ENCODE data around the gene SERPINA4.

Gene SERPINA4, protein sequence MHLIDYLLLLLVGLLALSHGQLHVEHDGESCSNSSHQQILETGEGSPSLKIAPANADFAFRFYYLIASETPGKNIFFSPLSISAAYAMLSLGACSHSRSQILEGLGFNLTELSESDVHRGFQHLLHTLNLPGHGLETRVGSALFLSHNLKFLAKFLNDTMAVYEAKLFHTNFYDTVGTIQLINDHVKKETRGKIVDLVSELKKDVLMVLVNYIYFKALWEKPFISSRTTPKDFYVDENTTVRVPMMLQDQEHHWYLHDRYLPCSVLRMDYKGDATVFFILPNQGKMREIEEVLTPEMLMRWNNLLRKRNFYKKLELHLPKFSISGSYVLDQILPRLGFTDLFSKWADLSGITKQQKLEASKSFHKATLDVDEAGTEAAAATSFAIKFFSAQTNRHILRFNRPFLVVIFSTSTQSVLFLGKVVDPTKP

DNA sequence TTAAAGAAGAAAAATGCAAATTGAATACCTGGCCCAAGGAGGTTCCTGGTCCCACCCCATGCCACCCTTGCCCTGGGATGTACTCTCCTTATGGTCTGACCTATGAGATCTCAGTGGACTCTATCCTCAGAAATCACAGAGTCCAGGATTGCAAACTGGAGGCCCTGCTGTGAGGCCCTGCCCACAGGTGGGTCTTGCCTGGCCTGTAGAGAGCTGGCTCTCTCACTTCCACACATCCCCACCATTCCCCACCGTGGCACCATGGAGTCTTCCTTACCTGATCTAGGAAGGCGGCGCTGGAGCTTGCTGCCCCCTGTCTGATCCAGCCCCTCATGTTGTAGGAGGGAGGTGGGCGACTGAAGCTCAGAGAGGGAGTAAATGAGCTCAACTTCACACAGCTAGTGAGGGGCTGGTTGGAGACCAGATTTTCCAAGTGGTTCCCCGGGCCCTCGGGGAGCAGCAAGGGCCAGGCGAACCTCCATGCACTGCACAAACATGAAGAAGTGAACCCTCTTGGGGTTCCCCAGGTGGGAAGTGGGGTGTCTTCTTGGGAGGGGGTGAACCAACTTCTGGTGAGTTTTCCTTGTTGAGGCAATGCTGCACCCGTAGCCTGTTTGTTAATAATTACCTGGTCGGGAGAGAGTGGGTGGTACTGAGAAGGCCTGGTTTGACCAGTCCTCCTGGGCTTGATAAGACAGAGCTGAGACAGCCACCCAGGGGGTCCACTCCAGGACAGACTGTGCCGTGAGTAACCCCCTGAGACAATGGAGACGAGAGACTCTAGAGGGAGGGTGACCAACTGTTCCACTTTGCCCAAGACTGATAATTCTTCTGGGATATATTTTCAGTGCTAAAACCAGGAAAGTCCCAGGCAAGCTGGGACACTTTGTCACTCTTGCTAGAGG lies at the start of gene SERPINA4:
Gene SERPINA4, plus strand, starts transcription at position 692 of the 905 bp plus-strand sequence. CDS start 2,041 bp downstream, outside the sequence.
- DNase-seq (ENCODE audit: low read depth), result no peak

DNA sequence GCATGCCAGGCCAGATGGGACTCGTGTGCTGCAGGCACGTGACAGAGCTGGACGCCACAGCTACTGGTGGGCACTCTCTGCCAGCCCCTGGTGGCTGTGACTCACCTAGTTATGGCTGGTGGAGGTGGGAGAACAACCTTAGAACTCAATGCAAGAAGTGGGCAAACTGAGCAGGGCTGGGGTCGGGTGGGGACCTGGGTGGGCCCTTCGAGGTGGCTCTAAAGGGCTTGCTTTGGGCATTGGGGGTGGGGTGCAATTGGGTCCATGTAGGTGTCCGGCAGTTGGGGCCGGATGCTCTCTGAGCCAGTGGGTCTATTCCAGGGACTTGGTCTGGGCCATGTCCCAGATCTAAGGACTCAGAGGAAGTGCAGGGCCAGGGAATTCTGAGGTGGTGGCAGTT lies 46.9 kb upstream of the SERPINA4 start:
- no peak for DNase-seq (ENCODE audit: low read depth)

DNA sequence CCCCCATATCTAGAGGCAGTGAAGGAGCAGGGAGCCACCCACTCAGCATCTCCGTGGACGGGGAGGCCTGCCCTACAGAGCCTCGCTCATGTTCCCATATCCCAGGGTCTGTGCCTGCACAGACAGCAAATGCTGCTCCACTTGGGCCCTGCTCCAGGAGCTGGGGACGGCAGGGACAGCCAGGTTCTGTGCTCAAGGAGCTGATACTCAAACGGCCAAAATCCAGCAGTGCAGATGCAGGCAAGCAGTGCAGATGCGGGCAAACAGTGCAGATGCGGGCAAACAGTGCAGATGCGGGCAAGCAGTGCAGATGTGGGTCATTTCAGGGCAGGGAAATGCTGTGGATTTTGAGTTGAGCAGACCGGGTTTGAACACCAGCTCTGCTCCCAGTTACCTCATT lies 45.8 kb upstream of the SERPINA4 start:
- DNase-seq (ENCODE audit: low read depth), result no peak

DNA sequence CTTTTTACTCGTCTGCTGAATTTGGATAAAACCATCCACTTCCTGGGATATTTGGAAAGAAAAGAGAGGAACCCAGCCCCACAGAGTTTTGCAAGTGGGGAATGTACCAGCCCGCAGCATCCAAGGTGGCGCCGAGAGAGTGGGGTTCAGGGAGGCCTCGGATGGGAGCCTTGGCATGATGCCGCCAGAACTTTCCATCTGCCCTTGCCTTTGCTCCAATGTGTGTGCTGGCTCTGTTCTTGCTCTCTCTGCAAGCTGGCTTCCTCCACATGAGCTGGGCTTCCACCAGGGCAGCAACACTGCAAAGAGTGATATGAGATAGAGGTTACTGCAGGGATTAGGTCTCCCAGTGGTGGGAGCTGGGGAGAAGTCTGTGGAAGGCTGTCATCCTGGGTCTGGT lies 45.4 kb upstream of the SERPINA4 start:
- DNase-seq (ENCODE audit: low read depth), result no peak

DNA sequence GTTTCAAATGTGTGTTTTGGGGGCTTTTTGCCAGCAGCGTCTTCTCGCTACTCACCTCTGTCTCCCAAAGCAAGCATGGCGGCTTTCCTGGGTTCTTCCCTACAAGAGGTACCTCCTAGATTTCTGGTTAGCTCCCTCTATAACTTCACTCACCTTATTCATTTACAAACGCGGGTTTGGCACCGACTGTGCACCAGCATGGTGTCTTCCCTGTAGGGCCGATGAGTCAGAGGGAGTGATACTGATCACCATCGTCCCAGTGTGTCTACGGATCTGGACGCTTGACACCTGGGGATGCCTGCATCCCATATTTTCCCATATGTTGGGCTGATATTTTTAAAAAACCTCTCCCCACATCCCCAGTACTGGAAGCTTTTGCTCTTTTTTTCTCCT lies 44.0 kb upstream of the SERPINA4 start:
- DNase-seq (ENCODE audit: low read depth), result no peak

DNA sequence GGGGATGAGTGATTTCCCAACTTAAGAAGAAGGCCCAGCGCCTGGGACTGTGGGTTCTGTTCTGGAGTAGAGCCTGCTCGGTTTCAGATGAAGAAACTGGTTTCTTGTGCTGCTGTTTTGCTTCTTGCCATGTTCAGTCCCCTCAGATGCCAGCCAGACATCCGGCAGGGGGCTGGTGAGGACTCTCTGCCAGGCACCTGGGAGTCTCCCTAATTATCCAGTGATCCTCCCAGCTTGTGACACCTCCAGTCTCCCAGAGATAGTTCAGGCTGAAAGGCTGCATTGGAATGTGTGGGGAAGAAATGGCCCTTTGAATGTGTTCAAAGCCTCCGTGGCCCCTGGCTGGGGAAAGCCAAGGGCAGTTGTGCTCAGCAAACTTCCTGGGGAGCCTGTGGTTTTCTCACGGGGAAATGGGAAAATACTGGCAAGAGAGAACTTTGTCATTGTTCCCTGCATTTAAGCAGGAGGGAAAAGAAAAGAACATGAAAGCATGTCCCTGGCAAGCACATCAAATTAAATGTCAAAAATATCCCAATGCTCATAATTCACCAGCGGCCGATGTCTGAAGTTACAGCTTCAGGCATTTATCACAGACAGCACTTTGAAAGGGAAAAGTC lies 43.5 kb upstream of the SERPINA4 start:
- no peak for DNase-seq (ENCODE audit: low read depth)

DNA sequence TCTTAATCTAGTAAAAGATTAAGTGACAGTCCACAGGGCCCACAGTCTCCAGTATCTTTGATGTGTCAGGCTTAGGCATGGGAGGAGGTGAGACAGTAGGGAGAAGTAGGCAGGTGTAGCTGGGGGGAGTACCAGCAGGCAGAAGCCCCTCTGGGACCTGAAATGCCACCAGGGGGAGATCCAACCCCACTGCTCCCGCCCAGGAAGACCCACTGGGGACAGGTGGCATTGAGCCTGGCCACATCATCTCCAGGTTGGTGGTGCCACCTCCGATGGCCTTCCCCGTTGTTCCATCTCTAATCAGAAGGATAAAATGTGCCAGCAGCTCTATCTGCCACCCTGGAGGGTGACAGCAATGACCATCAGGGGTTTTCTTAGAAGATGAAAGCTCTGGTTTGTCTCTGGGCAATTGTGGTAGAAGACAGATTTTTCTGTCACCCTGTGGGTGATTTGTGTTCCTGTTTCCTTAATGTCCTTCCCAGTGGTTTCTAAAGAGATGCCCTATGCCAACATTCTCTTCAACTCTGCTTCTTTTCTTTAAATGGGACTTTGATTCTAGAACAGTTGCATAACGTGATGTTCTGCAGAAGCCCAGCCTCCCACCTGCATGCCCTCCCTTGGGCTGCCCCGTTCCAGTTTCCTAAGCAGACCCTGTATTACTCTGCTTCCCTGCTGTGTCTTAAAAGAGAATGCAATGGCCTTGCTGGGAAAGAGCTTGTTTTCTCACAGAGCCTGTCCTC lies 39.7 kb upstream of the SERPINA4 start:
- DNase-seq (ENCODE audit: low read depth), result no peak

DNA sequence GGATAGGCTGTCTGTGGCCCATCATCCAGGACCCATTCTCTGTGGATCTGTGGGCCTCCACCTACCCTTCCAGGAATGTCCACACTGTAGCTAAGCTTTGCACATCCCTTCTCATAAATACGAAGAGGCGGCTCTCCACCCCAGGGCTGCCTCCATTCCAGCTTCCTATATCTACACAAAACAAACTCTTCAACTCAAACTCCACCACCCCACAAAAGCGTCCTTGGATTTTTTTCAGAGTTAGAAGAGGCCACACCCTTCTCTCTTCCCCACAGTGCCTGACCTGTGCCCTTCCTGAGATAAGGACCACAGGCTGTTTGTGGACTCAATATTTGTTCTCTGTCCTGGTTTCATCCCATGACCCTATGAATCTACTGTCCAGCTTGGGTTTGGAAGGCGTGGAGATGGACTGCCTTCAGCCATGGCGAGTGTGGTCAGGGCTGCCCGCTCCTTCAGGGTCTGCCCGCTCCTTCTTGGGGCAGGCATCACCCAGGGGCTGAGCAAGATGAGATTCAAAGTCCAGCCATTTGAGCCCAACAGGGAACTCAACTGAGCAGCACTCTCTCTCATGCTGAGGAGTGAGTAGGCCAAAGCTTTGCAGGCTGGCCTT lies 39.0 kb upstream of the SERPINA4 start:
- no peak for DNase-seq (ENCODE audit: low read depth)

DNA sequence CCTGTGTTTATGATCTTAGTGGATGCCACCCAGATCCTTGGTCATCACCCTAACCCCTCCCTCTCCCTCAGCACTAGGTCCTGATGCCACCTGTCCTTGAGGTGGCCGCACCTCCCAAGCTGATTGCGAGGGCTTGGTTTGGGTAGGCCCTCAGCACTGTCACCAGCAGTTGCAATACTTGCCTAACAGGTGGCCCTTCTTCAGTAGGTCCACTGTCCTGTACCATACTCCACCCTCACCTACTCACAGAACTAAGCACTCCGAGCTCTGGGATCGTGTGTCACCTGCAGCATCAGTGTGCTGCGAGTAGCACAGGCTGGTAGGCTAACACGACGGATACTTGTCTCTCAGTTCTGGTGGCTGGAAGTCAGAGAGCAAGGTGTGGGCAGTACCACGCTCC lies 38.0 kb upstream of the SERPINA4 start:
- DNase-seq (ENCODE audit: low read depth), result no peak

DNA sequence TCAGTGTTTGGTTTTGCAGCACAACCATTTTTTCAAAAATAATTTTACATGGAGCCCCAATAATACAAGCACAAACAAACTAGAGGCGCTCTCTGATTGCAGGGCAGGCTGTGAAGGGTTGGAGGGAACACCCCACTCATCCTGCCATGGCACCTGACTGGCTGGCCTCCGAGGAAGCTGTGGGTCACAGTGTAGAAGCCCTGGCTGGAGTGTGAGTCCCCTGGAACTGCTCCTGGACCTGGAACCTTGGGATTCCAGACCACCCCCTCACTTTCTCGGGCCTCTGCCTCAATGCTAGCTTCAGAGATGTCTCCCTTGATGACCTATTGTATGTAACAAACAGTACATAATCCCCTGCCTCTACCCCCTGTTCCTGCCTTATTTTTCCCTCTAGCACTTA lies 37.1 kb upstream of the SERPINA4 start:
- no peak for DNase-seq (ENCODE audit: low read depth)

DNA sequence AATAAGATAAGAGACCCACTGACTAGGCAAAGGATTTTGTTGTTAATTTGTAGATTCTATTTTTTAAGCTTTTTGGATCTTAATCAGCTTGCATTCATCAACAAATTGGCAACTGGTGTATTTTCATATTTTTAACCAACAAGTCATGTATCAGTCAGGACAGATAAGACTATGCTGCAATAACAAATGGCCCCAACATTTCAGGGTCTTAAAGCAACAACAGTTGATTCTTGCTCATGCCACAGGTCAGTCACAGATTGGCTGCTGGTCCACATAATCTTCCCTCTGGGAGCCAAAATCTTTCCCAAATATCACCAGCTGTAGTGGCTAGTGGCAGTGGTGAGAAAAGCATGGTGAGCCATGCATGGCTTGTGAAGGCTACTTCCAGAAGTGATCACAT lies 30.1 kb upstream of the SERPINA4 start:
- DNase-seq (ENCODE audit: low read depth), result no peak

DNA sequence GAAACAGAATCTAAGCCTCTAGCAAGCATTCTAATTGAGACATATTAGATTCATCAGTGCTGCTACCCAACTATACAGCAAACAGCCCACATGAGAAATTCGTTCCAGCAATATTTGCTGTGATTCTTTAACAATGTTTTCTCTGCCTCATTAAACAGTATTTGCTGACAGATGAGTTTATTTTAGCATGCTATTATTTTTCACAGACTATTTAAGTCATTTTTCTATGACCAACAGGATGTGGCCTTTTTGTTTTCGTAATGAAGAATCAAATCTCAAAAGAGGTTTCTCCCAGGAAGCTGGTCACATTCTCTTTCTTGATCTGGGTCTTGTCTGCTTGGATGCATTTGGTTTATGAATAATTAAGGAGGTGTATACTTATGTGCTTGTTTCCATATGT lies 28.8 kb upstream of the SERPINA4 start:
- no peak for DNase-seq (ENCODE audit: low read depth)

DNA sequence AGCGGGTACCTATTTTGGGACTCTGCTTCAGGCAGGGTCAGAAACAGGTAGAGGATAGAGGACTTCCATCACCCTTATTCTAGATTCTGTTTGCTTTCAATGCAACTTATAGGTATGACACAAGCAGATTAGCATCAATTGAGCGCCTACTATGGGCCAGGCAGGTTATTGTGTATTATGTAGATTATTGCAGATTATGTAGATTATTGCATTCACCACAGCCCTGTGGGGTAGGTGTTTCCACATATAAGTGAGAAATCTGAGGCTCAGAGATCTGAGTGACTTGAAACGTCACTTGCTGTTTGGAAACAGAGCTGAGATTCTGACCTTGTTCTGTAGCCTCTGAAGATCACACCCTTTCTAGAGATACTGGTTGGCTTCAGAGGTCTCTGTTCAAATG lies 25.7 kb upstream of the SERPINA4 start:
- no peak for DNase-seq (ENCODE audit: low read depth)

DNA sequence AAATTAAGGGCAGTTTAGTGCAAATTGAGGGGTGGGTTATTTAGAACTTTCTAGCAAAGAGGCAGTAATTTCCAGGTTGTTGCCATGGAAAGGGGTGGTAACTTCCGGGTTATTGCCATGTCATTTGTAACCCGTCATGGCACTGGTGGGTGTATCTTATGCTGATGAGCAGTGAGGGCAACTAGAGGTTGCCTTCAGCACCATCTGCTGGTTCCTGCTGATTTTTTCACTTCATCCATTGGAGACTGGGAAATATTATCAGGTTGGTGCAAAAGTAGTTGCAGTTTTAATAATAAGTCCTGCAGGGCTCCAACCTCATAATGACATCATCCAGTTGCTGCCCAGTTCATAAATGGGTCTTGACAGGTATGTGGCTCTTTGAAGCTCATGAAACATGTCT lies 24.4 kb upstream of the SERPINA4 start:
- DNase-seq (ENCODE audit: low read depth), result no peak

DNA sequence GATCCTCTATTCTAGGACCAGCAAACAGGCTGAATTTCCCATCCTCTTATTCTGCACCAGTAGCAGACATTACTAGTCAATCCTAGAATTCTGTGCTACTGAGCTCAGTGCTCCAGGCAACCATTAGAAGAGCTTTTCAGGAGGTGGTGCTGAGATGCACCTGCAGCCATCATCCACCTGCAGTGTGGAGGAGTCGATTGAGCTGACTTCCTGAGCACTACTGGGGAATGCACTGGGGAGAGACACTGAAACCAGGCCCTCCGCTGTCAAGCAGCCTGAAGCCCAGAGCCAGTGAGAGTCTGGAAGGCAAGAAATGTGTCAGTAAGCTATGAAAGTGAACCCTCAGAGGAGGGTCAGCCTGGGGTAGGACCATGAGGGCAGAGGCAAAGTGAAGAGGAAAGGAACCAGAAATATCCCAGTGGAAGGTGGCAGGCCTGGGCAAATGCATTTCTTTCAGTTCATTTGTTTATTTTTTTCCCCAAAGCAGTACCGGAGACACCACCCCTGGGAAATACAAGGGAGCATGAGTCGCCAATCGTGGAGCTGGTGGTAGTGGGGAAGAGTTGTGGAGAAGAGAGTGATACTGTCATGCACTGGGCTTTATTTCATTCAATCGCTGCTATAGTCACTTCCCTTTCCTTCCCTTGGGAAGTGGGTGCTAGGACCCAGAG lies 23.0 kb upstream of the SERPINA4 start:
- no peak for DNase-seq (ENCODE audit: low read depth)

DNA sequence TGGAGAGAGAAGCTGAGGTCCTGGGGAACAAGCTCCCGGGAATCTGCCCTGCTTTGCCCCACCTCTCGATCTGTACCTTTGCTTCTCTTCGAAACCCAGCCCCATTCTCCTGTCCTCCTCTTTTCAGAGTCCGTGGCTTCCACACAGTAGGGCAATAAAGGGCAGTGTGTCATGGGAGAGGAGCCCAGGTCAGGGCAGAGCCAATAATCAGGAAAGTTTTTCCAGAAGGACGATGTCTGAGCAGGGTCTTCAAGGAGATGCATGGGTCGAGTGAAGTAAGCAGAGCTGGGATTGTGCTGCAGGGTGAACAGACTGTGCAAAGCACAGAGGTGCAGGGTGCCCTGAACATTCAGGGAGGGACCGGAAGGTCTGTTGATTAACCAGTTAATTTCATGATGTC lies 22.1 kb upstream of the SERPINA4 start:
- no peak for DNase-seq (ENCODE audit: low read depth)

DNA sequence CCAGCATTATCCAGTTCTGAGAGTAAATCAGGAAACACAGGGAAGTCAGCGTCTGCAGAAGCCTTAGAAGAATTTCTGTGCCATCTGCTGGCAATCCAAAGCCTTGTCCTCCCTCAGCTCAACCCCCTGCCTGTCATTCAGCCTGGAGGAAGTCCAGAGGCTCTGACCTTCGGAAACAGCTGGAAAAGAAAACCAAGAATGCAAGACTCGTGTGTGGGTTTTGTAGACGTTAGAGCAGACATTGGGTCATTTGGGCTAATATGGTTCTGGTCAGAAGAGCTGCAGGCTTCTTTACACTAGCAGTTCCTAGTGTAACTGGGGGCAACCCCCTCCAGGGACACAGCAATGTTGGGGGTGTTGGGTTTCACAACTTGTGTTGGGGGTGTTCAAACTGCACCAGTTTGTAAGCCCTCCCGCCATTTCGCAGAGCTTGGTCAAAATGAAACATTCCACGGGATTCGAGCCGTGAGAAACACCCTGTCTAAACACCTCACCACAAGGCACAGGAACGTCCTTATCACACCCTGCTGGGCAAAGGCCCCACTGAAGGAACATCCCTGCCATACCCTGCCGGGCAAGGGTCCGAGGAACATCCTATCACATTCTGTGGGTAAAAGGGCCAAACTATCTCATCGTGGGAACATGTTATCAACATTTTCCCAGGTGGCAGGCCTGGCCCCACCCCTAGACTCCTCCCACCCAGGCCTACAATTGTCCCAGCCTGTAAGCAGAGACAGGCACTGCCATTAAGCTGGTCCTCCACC lies 21.0 kb upstream of the SERPINA4 start:
- DNase-seq (ENCODE audit: low read depth), result no peak

DNA sequence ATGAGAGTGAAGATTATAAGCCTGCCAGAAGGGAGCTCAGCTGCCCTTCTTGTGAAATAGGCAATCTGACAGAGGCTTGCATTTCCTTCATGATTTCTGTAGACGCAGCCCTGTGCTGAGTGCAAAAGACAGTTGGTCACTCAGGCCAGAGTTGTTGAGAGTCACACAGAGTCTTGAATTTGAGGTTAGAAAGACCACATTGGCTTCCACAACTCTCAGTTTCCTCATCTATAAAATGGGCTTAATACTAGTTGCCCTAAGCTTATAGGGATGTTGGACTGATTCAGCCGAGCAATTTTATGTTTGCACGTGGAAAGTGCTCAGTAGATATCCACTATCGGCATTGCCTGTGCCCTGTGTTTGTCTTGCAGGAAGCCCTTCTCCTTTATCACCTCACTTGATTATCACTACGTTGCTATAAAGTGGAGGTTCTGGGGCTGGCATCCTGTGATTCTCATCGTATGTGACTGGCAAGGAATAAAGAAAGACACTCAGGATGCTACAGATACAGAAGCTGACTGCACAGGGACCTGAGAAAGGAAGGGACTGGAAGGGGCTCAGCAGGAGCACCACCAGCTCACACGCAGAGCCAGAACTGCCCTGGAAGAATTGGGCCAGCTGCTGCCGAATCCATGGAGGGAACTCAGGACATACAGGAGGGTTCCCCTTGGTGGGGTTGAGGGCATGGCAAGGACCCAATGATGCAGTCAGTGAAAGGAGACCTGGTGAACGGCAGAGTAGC lies 19.8 kb upstream of the SERPINA4 start:
- no peak for DNase-seq (ENCODE audit: low read depth)

DNA sequence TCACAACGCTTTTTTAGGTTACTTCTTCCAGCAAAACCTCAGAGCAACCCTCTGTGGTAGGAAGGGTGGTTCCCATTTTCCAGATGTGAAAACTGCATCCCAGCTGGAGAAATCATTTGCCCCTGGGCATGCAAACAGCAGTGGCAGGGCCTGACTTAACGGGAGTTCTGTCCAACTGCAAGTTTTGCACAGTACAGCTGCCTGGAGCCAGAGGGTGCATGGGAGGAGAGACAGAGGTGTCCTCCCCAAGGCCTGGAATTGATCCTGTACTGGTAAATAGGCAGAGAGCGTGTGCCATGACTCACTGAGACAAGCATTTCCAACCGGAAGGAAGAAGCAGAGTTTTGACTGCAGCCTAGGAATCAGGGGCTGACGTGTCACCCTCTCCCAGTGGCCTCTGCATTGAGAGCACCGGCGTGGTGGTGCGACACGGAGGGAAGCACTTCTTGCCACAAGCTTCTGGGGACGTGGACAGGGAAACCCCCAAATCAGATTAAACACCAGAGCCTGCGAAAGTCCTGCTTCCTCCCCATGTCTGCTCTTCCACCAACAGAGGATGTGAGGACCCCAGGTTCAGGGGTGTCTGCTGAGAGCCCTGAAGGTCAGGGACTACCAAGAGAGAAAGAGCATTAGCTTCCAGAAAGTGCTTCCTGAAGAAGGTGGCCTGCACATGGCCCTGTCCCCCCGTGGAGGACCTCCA lies 19.0 kb upstream of the SERPINA4 start:
- DNase-seq (ENCODE audit: low read depth), result no peak
